ENCODE measurements around the gene ZC3H12C. TPM values are rescaled to one million over a fixed set of nuclear protein-coding genes. Genes with fewer than 3 reads are reported as not detected.

The ZC3H12C gene
- total and polyA plus RNA-seq, 10 of the 15 experiments (the other 5 are each of a cell fraction or from before 2014, with no cell fraction given) = 0.31 to 31.0 (median 3.7) TPM

- Histone ChIP-seq H3K4me2 (ENCODE audit: control insufficient read depth, insufficient read depth) (no peak overlapping the region), H4K20me1 (ENCODE audit: control insufficient read depth, insufficient read depth) (no peaks in the 10 kb centered on the region), H3K36me3 (ENCODE audit: control insufficient read depth in 2 of 2, insufficient read depth in 2 of 2, low read length in 1 of 2) (no peaks in the 10 kb centered on the region), H3K79me2 (ENCODE audit: control insufficient read depth, insufficient read depth, low read length) (no peaks in the 10 kb centered on the region), H3K9me3 (replicated peaks; ENCODE audit: control insufficient read depth, insufficient read depth, low read length) (no peaks in the 10 kb centered on the region), H3K27me3 (replicated peaks in 1 of 2; ENCODE audit: control insufficient read depth in 2 of 2, insufficient read depth in 2 of 2, low read length in 1 of 2) (no peaks in the 10 kb centered on the region), H3K4me1 (ENCODE audit: control insufficient read depth, insufficient read depth, low read length) (no peaks in the 10 kb centered on the region), H3K9ac (ENCODE audit: control insufficient read depth, insufficient read depth, low read length) (no peak overlapping the region), H3K27ac (ENCODE audit: control insufficient read depth, insufficient read depth) (no peak overlapping the region), H2AFZ (ENCODE audit: control insufficient read depth, low read depth, low read length) (no peak overlapping the region), H3K4me3 (no peak overlapping the region)
- FAIRE-seq (no peak), ATAC-seq (no peak), DNase-seq (ENCODE audit: low read depth, low spot score) (no peak)
- CTCF ChIA-PET = interaction anchor here (3.2 to 3.6 kb wide), 2 partner anchors 160 to 171 kb away, joined by 14 read pairs; no protein-coding TSS in a partner anchor
- 99% methylated on average over 6 of the region's 6 CpGs for WGBS (ENCODE audit: insufficient coverage, insufficient replicate concordance, low lambda C conversion rate, missing lambda C conversion rate)
- POLR2A ChIA-PET = no interaction called here
- RAD21 ChIA-PET (ENCODE audit: unreplicated experiment) = interaction anchor here (0.7 kb wide), 1 partner anchor 170 kb away, joined by 3 read pairs; no protein-coding TSS in a partner anchor
- intact Hi-C loops (cut with micrococcal nuclease; ENCODE audit: unreplicated experiment) = no loop called here
- no TSS peak for BruUV-seq (replicated peaks)
- SMC1A ChIA-PET (ENCODE audit: uncharacterized antibody, unreplicated experiment) = interaction anchor here (0.8 kb wide), 1 partner anchor 142 kb away, joined by 3 read pairs; no protein-coding TSS in a partner anchor
- in situ Hi-C loops (cut with MboI) = no loop called here
- TF ChIP-seq ZBTB40 (IDR thresholded peaks at IDR 0.05; ENCODE audit: borderline replicate concordance) (no peak), HDGF (IDR thresholded peaks at IDR 0.05) (no peak), PKNOX1 (IDR thresholded peaks at IDR 0.05) (no peak), IRF5 (IDR thresholded peaks at IDR 0.05; ENCODE audit: borderline replicate concordance) (no peak), BMI1 (IDR thresholded peaks at IDR 0.05; ENCODE audit: borderline replicate concordance) (no peak), MTA3 (IDR thresholded peaks at IDR 0.05; ENCODE audit: borderline replicate concordance, low read length) (no peak), ZSCAN29 (IDR thresholded peaks at IDR 0.05) (no peak), SUPT20H (IDR thresholded peaks at IDR 0.05; ENCODE audit: borderline replicate concordance, control insufficient read depth, low read depth, low read length) (no peak), KLF5 (IDR thresholded peaks at IDR 0.05; ENCODE audit: partially characterized antibody) (no peak), NFIC (IDR thresholded peaks at IDR 0.05; ENCODE audit: low read depth, low read length) (no peak), POLR2AphosphoS5 (IDR thresholded peaks at IDR 0.05; ENCODE audit: low read length) (no peak), PRDM15 (CRISPR knock-in tag; IDR thresholded peaks at IDR 0.05) (no peak)
Measured at GRCh38 chr11:110207123-110207522, 113.9 kb downstream of the ZC3H12C start.
